Bronchial epithelial cell (primary cell): ENCODE measurements around the gene NKAIN2. TPM values are rescaled to one million over a fixed set of nuclear protein-coding genes. Genes with fewer than 3 reads are reported as not detected.

Experiments used
- DNase-seq: peaks from one replicate; pipeline ENCODE4 v3.0.0-alpha.2; 2010; ENCODE audit warnings: low read depth
- FAIRE-seq: peaks from 2 replicates; lab custom pipeline; 2011; peaks lifted over from hg19 to GRCh38; lab: Jason Lieb, UNC
- H3K27me3 ChIP-seq: 2 replicates; pipeline ENCODE4 v1.5.1; 2011; ENCODE audit warnings: low read length; ENCODE audit not compliant: control insufficient read depth, insufficient read depth
- H3K36me3 ChIP-seq: 2 replicates; pipeline ENCODE4 v1.5.1; 2011; ENCODE audit warnings: low read length; ENCODE audit not compliant: control insufficient read depth, insufficient read depth
- H3K4me3 ChIP-seq: 2 replicates; pipeline ENCODE4 v1.5.1; 2011; ENCODE audit warnings: mild to moderate bottlenecking, low read depth, low read length, control low read depth
- CTCF ChIP-seq: IDR thresholded peaks from 2 replicates; pipeline ENCODE4 v1.5.1; 2011; ENCODE audit warnings: mild to moderate bottlenecking, moderate library complexity, low read length, control low read depth, inconsistent platforms; ENCODE audit not compliant: insufficient read depth, severe bottlenecking
- total RNA-seq: library from RNA; depleted of rRNA; stranded (reverse); fragments of >200 nt; gene quantifications from 2 replicates; pipeline ENCODE4 v1.2.1, GENCODE V29; 2014

The NKAIN2 gene
- total RNA-seq, 1 donor from 2014 or later: under 0.01 TPM

GRCh38 chr6:124670801-124671200, 867.1 kb downstream of the NKAIN2 start:
- no peak for FAIRE-seq

GRCh38 chr6:124671324-124671723, 867.7 kb downstream of the NKAIN2 start:
- no peaks in the 10 kb centered on the region for H3K27me3 ChIP-seq
- no peak for TF ChIP-seq CTCF
- FAIRE-seq: no peak

More at GRCh38 chr6:124670801-124671200, 867.1 kb downstream of the NKAIN2 start:
- no peak for DNase-seq
- Histone ChIP-seq H3K27me3 (no peaks in the 10 kb centered on the region), H3K4me3 (no peak overlapping the region), H3K36me3 (no peaks in the 10 kb centered on the region)
- TF ChIP-seq CTCF: no peak

GRCh38 chr6:124674042-124674441, 870.4 kb downstream of the NKAIN2 start:
- TF ChIP-seq CTCF: no peak
- FAIRE-seq (no peak), DNase-seq (no peak)
- H3K27me3 ChIP-seq: no peaks in the 10 kb centered on the region
- no peaks in the 10 kb centered on the region for H3K36me3 ChIP-seq
- H3K4me3 ChIP-seq: no peak overlapping the region

More at GRCh38 chr6:124671324-124671723, 867.7 kb downstream of the NKAIN2 start:
- H3K4me3 ChIP-seq: no peak overlapping the region
- no peaks in the 10 kb centered on the region for H3K36me3 ChIP-seq
- no peak for DNase-seq

- no peak for TF ChIP-seq CTCF
- Histone ChIP-seq H3K27me3 (no peaks in the 10 kb centered on the region), H3K4me3 (no peak overlapping the region), H3K36me3 (no peaks in the 10 kb centered on the region)
- FAIRE-seq: no peak
- DNase-seq: peak; percentile 74
These were observed 872.4 kb downstream of the NKAIN2 start for GRCh38 chr6:124676033-124676432.

- Histone ChIP-seq H3K4me3 (no peak overlapping the region), H3K27me3 (no peaks in the 10 kb centered on the region), H3K36me3 (no peaks in the 10 kb centered on the region)
- no peak for TF ChIP-seq CTCF
- FAIRE-seq (no peak), DNase-seq (no peak)
These were observed 874.2 kb downstream of the NKAIN2 start for GRCh38 chr6:124677874-124678273.

- Histone ChIP-seq H3K27me3 (no peaks in the 10 kb centered on the region), H3K4me3 (no peak overlapping the region), H3K36me3 (no peaks in the 10 kb centered on the region)
- FAIRE-seq (no peak), DNase-seq (peak; percentile 66)
- no peak for TF ChIP-seq CTCF
These were observed 875.7 kb downstream of the NKAIN2 start for GRCh38 chr6:124679387-124679786.
